A673 (cell line): ENCODE measurements around the gene GDF15. TPM values are rescaled to one million over a fixed set of nuclear protein-coding genes. Genes with fewer than 3 reads are reported as not detected.
A peak's percentile ranks its signal among the peaks of the same experiment; 100 is the strongest.
"Not testable (repeated sequence)": the region's sequence is repeated elsewhere in the genome, so short reads cannot be mapped to it uniquely, and the experiment has no call there.

ENCODE experiments used
- BruUV-seq: library from RNA; stranded (reverse); fragments of 400-500 nt; replicated peaks from 2 replicates; lab custom pipeline; 2021; lab: Mats Ljungman, UMichigan
- CTCF ChIA-PET: fragments of 300-600 bp; sonication (Branson Sonifier 250); formaldehyde crosslinking; loops from one replicate; lab custom pipeline; 2022; ENCODE audit warnings: antibody characterized with exemption; lab: Charles Lee
- POLR2A ChIA-PET: fragments of 300-600 bp; sonication (Branson Sonifier 250); formaldehyde crosslinking; loops from one replicate; lab custom pipeline; 2022; ENCODE audit warnings: antibody characterized with exemption; ENCODE audit not compliant: low non-redundant PET; lab: Charles Lee
- DNase-seq: peaks from one replicate; pipeline ENCODE4 v3.0.0-alpha.2; 2015; ENCODE audit warnings: low spot score
- H3K27ac ChIP-seq: fragments of 200-600 bp; sonication (generic); 2 replicates; pipeline ENCODE4 v1.5.1; 2016; ENCODE audit warnings: mixed run types, low read depth, mild to moderate bottlenecking, mixed read lengths, antibody characterized with exemption, low read length; ENCODE audit not compliant: poor library complexity, severe bottlenecking
- H3K27me3 ChIP-seq: fragments of 200-600 bp; sonication (generic); replicated peaks from 2 replicates; pipeline ENCODE4 v1.6.1; 2017; ENCODE audit warnings: mixed run types, low read depth, mild to moderate bottlenecking, mixed read lengths, antibody characterized with exemption, low read length; ENCODE audit not compliant: insufficient read depth, poor library complexity
- H3K36me3 ChIP-seq: fragments of 200-600 bp; sonication (generic); 2 replicates; pipeline ENCODE4 v1.6.1; 2016; ENCODE audit warnings: mixed run types, mild to moderate bottlenecking, mixed read lengths, antibody characterized with exemption, low read length; ENCODE audit not compliant: insufficient read depth, poor library complexity, severe bottlenecking
- H3K4me1 ChIP-seq: fragments of 200-600 bp; sonication (generic); 2 replicates; pipeline ENCODE4 v1.6.1; 2017; ENCODE audit warnings: mixed run types, mild to moderate bottlenecking, mixed read lengths, antibody characterized with exemption, low read length; ENCODE audit not compliant: insufficient read depth, poor library complexity, severe bottlenecking
- H3K4me3 ChIP-seq: fragments of 200-600 bp; sonication (generic); 2 replicates; pipeline ENCODE4 v1.5.1; 2016; ENCODE audit warnings: low read depth, mixed run types, mild to moderate bottlenecking, mixed read lengths, low read length; ENCODE audit not compliant: poor library complexity, severe bottlenecking
- H3K9me3 ChIP-seq: fragments of 200-600 bp; sonication (generic); 2 replicates; pipeline ENCODE4 v1.6.1; 2016; ENCODE audit warnings: mixed run types, low read depth, mild to moderate bottlenecking, mixed read lengths, antibody characterized with exemption, low read length; ENCODE audit not compliant: poor library complexity, severe bottlenecking
- EZH2 ChIP-seq: fragments of 200-600 bp; sonication (generic); IDR thresholded peaks from 2 replicates; pipeline ENCODE4 v1.6.1; 2017; ENCODE audit warnings: borderline replicate concordance, low read depth, mild to moderate bottlenecking, mixed read lengths, antibody characterized with exemption, low read length; ENCODE audit not compliant: poor library complexity, severe bottlenecking
- intact Hi-C: fragments of 100-400 bp; cut with micrococcal nuclease; formaldehyde crosslinking; loops from one replicate; pipeline ENCODE4 v1.10.0; 2022; ENCODE audit not compliant: unreplicated experiment
- total RNA-seq: library from RNA; stranded (reverse); gene quantifications from 2 replicates; pipeline ENCODE4 v1.2.3, GENCODE V29; 2021
- TF ChIP-seq, protein P1 (sequence below): fragments of 300-800, 200-600 bp; sonication (generic); conservative IDR thresholded peaks from 2 replicates; pipeline ENCODE4 v1.5.1; 2017; ENCODE audit warnings: low read depth, mild to moderate bottlenecking, antibody characterized with exemption, low read length, moderate library complexity, mixed read lengths

Gene GDF15
- total RNA-seq, 1 experiment from 2014 or later = 4.0 TPM

- CTCF ChIA-PET = interaction anchor here (0.6 to 1.3 kb wide), 2 partner anchors 9 to 172 kb away, joined by 4 to 5 read pairs; no protein-coding TSS in a partner anchor
- intact Hi-C loops = no loop called here
These were observed 5.9 kb upstream of the GDF15 start for GRCh38 chr19:18379803-18380747.

DNA sequence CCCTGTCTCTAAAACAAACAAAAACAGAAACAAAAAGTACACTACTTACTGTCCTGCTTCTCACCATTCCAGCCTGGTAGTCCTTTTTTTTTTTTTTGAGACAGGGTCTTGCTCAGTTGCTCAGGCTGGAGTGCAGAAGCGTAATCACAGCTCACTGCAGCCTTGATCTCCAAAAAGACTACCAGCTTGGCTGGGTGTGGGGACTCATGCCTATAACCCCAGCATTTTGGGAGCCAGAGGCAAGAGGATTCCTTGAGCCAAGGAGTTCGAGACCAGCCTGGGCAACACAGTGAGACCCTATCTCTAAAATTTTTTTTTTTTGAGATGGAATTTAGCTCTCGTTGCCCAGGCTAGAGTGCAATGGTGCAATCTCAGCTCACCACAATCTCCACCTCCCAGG is 5.1 kb upstream of the GDF15 start:
- intact Hi-C loops = no loop called here

More at GRCh38 chr19:18379803-18380747, 5.9 kb upstream of the GDF15 start:
- H3K9me3 ChIP-seq = no peaks in the 10 kb centered on the region
- DNase-seq = no peak
- H3K36me3 ChIP-seq = no peaks in the 10 kb centered on the region
- H3K27me3 ChIP-seq = no peaks in the 10 kb centered on the region
- peak overlapping the region; percentile 54 for H3K27ac ChIP-seq
- TF ChIP-seq, protein P1, sequence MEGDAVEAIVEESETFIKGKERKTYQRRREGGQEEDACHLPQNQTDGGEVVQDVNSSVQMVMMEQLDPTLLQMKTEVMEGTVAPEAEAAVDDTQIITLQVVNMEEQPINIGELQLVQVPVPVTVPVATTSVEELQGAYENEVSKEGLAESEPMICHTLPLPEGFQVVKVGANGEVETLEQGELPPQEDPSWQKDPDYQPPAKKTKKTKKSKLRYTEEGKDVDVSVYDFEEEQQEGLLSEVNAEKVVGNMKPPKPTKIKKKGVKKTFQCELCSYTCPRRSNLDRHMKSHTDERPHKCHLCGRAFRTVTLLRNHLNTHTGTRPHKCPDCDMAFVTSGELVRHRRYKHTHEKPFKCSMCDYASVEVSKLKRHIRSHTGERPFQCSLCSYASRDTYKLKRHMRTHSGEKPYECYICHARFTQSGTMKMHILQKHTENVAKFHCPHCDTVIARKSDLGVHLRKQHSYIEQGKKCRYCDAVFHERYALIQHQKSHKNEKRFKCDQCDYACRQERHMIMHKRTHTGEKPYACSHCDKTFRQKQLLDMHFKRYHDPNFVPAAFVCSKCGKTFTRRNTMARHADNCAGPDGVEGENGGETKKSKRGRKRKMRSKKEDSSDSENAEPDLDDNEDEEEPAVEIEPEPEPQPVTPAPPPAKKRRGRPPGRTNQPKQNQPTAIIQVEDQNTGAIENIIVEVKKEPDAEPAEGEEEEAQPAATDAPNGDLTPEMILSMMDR = no peak
- no peak for TF ChIP-seq EZH2
- peaks cover 5% of the 10 kb centered on the region for H3K4me1 ChIP-seq
- no peak overlapping the region for H3K4me3 ChIP-seq
- no TSS peak for BruUV-seq
- POLR2A ChIA-PET = interaction anchor here (0.6 kb wide), 1 partner anchor 14 kb away, joined by 5 read pairs; no protein-coding TSS in a partner anchor

DNA sequence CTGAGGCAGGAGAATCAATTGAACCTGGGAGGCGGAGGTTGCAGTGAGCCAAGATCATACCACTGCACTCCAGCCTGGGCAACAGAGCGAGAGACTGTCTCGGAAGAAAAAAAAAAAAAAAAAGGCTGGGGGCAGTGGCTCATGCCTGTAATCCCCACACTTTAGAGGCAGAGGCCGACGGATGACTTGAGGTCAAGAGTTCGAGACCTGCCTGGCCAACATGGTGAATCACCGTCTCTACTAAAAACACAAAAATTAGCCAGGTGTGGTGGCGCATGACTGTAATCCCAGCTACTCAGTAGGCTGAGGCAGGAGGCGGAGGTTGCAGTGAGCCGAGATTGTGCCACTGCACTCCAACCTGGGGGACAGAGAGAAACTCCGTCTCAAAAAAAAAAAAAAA is 2.3 kb upstream of the GDF15 start:
- POLR2A ChIA-PET, BruUV-seq, H3K27ac ChIP-seq, DNase-seq, H3K9me3 ChIP-seq, H3K36me3 ChIP-seq, CTCF ChIA-PET, H3K27me3 ChIP-seq, intact Hi-C loops, H3K4me3 ChIP-seq: not testable (repeated sequence)
- H3K4me1 ChIP-seq = peaks cover 28% of the 10 kb centered on the region

More for the DNA sequence above, 5.1 kb upstream of the GDF15 start:
- Histone ChIP-seq H3K4me3 (no peak overlapping the region), H3K27ac (no peak overlapping the region), H3K9me3 (no peaks in the 10 kb centered on the region), H3K27me3 (no peaks in the 10 kb centered on the region), H3K4me1 (peaks cover 7% of the 10 kb centered on the region), H3K36me3 (no peaks in the 10 kb centered on the region)
- DNase-seq = no peak
- POLR2A ChIA-PET = no interaction called here
- no TSS peak for BruUV-seq
- CTCF ChIA-PET = interaction anchor here (1.3 kb wide), 1 partner anchor 8 kb away, joined by 4 read pairs; no protein-coding TSS in a partner anchor
- TF ChIP-seq EZH2 = no peak
- TF ChIP-seq, protein P1 = no peak
